Panc1 (cell line): ENCODE results near the gene PSG5. TPM values are rescaled to one million over a fixed set of nuclear protein-coding genes. Genes with fewer than 3 reads are reported as not detected.
"Not testable (repeated sequence)": the region's sequence is repeated elsewhere in the genome, so short reads cannot be mapped to it uniquely, and the experiment has no call there.

Experiments
- ATAC-seq: fragments of 200-7000 bp; cut with Tn5 transposase; 2 replicates; pipeline ENCODE4 v1.9.1; 2020; ENCODE audit warnings: mild to moderate bottlenecking, moderate library complexity
- BruUV-seq: library from RNA; stranded (reverse); fragments of 400-500 nt; replicated peaks from 2 replicates; lab custom pipeline; 2021; lab: Mats Ljungman, UMichigan
- CTCF ChIA-PET: fragments of 300-600 bp; sonication (Branson Sonifier 250); formaldehyde crosslinking; loops from one replicate; lab custom pipeline; 2022; ENCODE audit warnings: antibody characterized with exemption; lab: Charles Lee
- POLR2A ChIA-PET: fragments of 300-600 bp; sonication (Branson Sonifier 250); formaldehyde crosslinking; loops from one replicate; lab custom pipeline; 2022; ENCODE audit warnings: antibody characterized with exemption; lab: Charles Lee
- DNase-seq: peaks from one replicate; pipeline ENCODE4 v3.0.0-alpha.2; 2010; ENCODE audit warnings: low read depth, low spot score
- H3K27ac ChIP-seq: 2 replicates; pipeline ENCODE4 v1.5.1; 2011; ENCODE audit warnings: mild to moderate bottlenecking, low read length, inconsistent platforms
- H3K27me3 ChIP-seq: fragments of 200-500 bp; sonication (Bioruptor generic); 2 replicates; pipeline ENCODE4 v1.6.0; 2014; ENCODE audit warnings: low read length, inconsistent platforms; ENCODE audit not compliant: control insufficient read depth, insufficient read depth
- H3K36me3 ChIP-seq: fragments of 200-500 bp; sonication (Bioruptor generic); 2 replicates; pipeline ENCODE4 v1.5.1; 2014; ENCODE audit warnings: inconsistent platforms, mild to moderate bottlenecking, low read length, moderate library complexity; ENCODE audit not compliant: control insufficient read depth, insufficient read depth
- H3K4me1 ChIP-seq: 2 replicates; pipeline ENCODE4 v1.5.1; 2011; ENCODE audit warnings: inconsistent platforms, mild to moderate bottlenecking, low read length, moderate library complexity; ENCODE audit not compliant: control insufficient read depth, insufficient read depth
- H3K4me3 ChIP-seq, 2 experiments: 2 replicates each; pipeline ENCODE4 v1.5.1; 2011 to 2012; ENCODE audit warnings: low read depth in 2 of 2, low read length in 2 of 2, mild to moderate bottlenecking in 2 of 2, inconsistent platforms in 1 of 2, moderate library complexity in 1 of 2
- H3K9me3 ChIP-seq: fragments of 200-500 bp; sonication (Bioruptor generic); 2 replicates; pipeline ENCODE4 v1.5.1; 2014; ENCODE audit warnings: low read depth, mild to moderate bottlenecking, inconsistent platforms, low read length, moderate library complexity; ENCODE audit not compliant: control insufficient read depth, insufficient read depth
- CTCF ChIP-seq: fragments of 450-650 bp; IDR thresholded peaks from 2 replicates; pipeline ENCODE4 v1.5.1; 2017; ENCODE audit warnings: mild to moderate bottlenecking
- POLR2AphosphoS5 ChIP-seq: IDR thresholded peaks from 2 replicates; pipeline ENCODE4 v1.6.1; 2012; ENCODE audit warnings: mild to moderate bottlenecking, low read depth, low read length, moderate library complexity
- REST ChIP-seq, 2 experiments: IDR thresholded peaks; 2 replicates each; pipeline ENCODE4 v1.6.1; 2011 to 2012; ENCODE audit warnings: low read depth in 2 of 2, control low read depth in 1 of 2, low read length in 1 of 2, mild to moderate bottlenecking in 1 of 2, moderate library complexity in 1 of 2; ENCODE audit not compliant: insufficient read depth in 1 of 2
- SIN3A ChIP-seq: IDR thresholded peaks from 2 replicates; pipeline ENCODE4 v1.6.1; 2012; ENCODE audit warnings: low read depth, mild to moderate bottlenecking, low read length, moderate library complexity, borderline replicate concordance; ENCODE audit not compliant: insufficient read depth
- TCF7L2 ChIP-seq: IDR thresholded peaks from 2 replicates; pipeline ENCODE4 v1.6.1; 2011; ENCODE audit warnings: mild to moderate bottlenecking, low read depth, low read length, inconsistent platforms
- in situ Hi-C: cut with HindIII; loops from 2 replicates; pipeline ENCODE4 v1.10.0; 2016; ENCODE audit warnings: low sequenced_read_pairs, low pct_unique_long_range_greater_than_20kb
- intact Hi-C: fragments of 100-400 bp; cut with micrococcal nuclease; formaldehyde crosslinking; loops from one replicate; pipeline ENCODE4 v1.10.0; 2022; ENCODE audit not compliant: unreplicated experiment
- total RNA-seq: library from RNA; stranded (reverse); gene quantifications from one replicate; pipeline ENCODE4 v1.2.1, GENCODE V29; 2021; ENCODE audit not compliant: unreplicated experiment

The PSG5 gene
- total RNA-seq, 1 experiment from 2014 or later, result not detected

- intact Hi-C loops (no loop called here), in situ Hi-C loops (no loop called here)
- DNase-seq (no peak), ATAC-seq (no peak)
- TF ChIP-seq TCF7L2, result no peak
- TF ChIP-seq SIN3A, result no peak
- TF ChIP-seq CTCF, result no peak
- TF ChIP-seq REST (IDR thresholded peaks at IDR 0.05; ENCODE audit: insufficient read depth in 1 of 2, low read depth in 2 of 2, low read length in 1 of 2), result no peak
- TF ChIP-seq POLR2AphosphoS5, result no peak
- Histone ChIP-seq H3K27ac (no peak overlapping the region), H3K4me1 (no peaks in the 10 kb centered on the region), H3K4me3 (no peak overlapping the region), H3K36me3 (no peaks in the 10 kb centered on the region), H3K27me3 (no peaks in the 10 kb centered on the region), H3K9me3 (no peaks in the 10 kb centered on the region)
- BruUV-seq, result no TSS peak
- ChIA-PET POLR2A (no interaction called here), CTCF (no interaction called here)
These were observed 59.6 kb downstream of the PSG5 start for GRCh38 chr19:43126720-43127119.

- in situ Hi-C loops, result no loop called here
- ChIA-PET CTCF (no interaction called here), POLR2A (no interaction called here)
- ATAC-seq (no peak), DNase-seq (no peak)
- Histone ChIP-seq H3K9me3 (no peaks in the 10 kb centered on the region), H3K27ac (no peak overlapping the region), H3K36me3 (no peaks in the 10 kb centered on the region), H3K4me3 (no peak overlapping the region), H3K27me3 (no peaks in the 10 kb centered on the region), H3K4me1 (no peaks in the 10 kb centered on the region)
- BruUV-seq, result no TSS peak
- no peak for TF ChIP-seq CTCF
- no peak for TF ChIP-seq TCF7L2
- no peak for TF ChIP-seq SIN3A
- intact Hi-C loops, result no loop called here
These were observed 62.0 kb downstream of the PSG5 start for GRCh38 chr19:43124360-43124759.

- in situ Hi-C loops, intact Hi-C loops, CTCF ChIA-PET: not testable (repeated sequence)
These were observed 65.8 kb downstream of the PSG5 start for GRCh38 chr19:43120433-43121026.

GRCh38 chr19:43119526-43119925 lies 66.8 kb downstream of the PSG5 start:
- POLR2A ChIA-PET, result interaction anchor here (0.6 kb wide), 1 partner anchor 106 kb away, joined by 5 read pairs; no protein-coding TSS in a partner anchor
- DNase-seq, result not testable (repeated sequence)

More at GRCh38 chr19:43120433-43121026, 65.8 kb downstream of the PSG5 start:
- H3K27me3 ChIP-seq, DNase-seq, POLR2A ChIA-PET, H3K27ac ChIP-seq, H3K9me3 ChIP-seq, H3K4me3 ChIP-seq, BruUV-seq, H3K4me1 ChIP-seq, H3K36me3 ChIP-seq: not testable (repeated sequence)
- peak; percentile 69; the same call in 1 of the 2 replicates for ATAC-seq

More at GRCh38 chr19:43119526-43119925, 66.8 kb downstream of the PSG5 start:
- in situ Hi-C loops, H3K36me3 ChIP-seq, H3K27ac ChIP-seq, H3K9me3 ChIP-seq, ATAC-seq, H3K4me3 ChIP-seq, H3K4me1 ChIP-seq, intact Hi-C loops, H3K27me3 ChIP-seq, BruUV-seq, CTCF ChIA-PET: not testable (repeated sequence)
